Activated B cell treated with CpG ODN at 0.5 μM for 24 hours (primary cell): ENCODE results near the gene PNMA1. TPM values are rescaled to one million over a fixed set of nuclear protein-coding genes. Genes with fewer than 3 reads are reported as not detected.

Experiments used
- ATAC-seq: fragments of 200-7000 bp; cut with Tn5 transposase; one replicate; pipeline ENCODE4 v1.10.0; 2021; ENCODE audit warnings: low read depth, mild to moderate bottlenecking, moderate library complexity
- CTCF ChIA-PET: fragments of 350-600 bp; sonication (Branson Sonifier 250); formaldehyde crosslinking; loops from one replicate; lab custom pipeline; 2021; ENCODE audit warnings: antibody characterized with exemption; lab: Charles Lee
- POLR2A ChIA-PET: fragments of 350-600 bp; sonication (Branson Sonifier 250); formaldehyde crosslinking; loops from one replicate; lab custom pipeline; 2021; ENCODE audit warnings: antibody characterized with exemption; lab: Charles Lee
- DNase-seq: peaks from one replicate; pipeline ENCODE4 v3.0.0; 2022
- H3K27ac Mint-ChIP-seq: one replicate; pipeline ENCODE4 v1.8.0; 2020; ENCODE audit warnings: mixed read lengths
- H3K27me3 Mint-ChIP-seq: one replicate; pipeline ENCODE4 v1.8.0; 2021; ENCODE audit warnings: mixed read lengths
- H3K36me3 Mint-ChIP-seq: one replicate; pipeline ENCODE4 v1.8.0; 2021; ENCODE audit warnings: low read depth, mixed read lengths
- H3K4me1 Mint-ChIP-seq: one replicate; pipeline ENCODE4 v1.8.0; 2021; ENCODE audit warnings: mixed read lengths
- H3K4me3 Mint-ChIP-seq: one replicate; pipeline ENCODE4 v1.8.0; 2020; ENCODE audit warnings: mild to moderate bottlenecking, mixed read lengths
- H3K9me3 Mint-ChIP-seq: one replicate; pipeline ENCODE4 v1.8.0; 2020; ENCODE audit warnings: mixed read lengths
- CTCF ChIP-seq: fragments of 200-600 bp; IDR thresholded peaks from one replicate; pipeline ENCODE4 v1.8.0; 2022; ENCODE audit warnings: antibody characterized with exemption, mild to moderate bottlenecking
- intact Hi-C: fragments of 100-400 bp; cut with micrococcal nuclease; formaldehyde crosslinking; loops from one replicate; pipeline ENCODE4 v1.15.1; 2024
- total RNA-seq: library from RNA; stranded (reverse); gene quantifications from 2 replicates; pipeline ENCODE4 v1.2.3, GENCODE V29; 2022

Gene PNMA1
- total RNA-seq, 1 donor from 2014 or later: 22.2 TPM

- Mint-ChIP-seq H3K36me3 (peaks cover 1% of the 10 kb centered on the region), H3K4me3 (no peak overlapping the region), H3K27ac (no peak overlapping the region), H3K27me3 (no peaks in the 10 kb centered on the region), H3K4me1 (no peaks in the 10 kb centered on the region), H3K9me3 (no peaks in the 10 kb centered on the region)
- DNase-seq (no peak), ATAC-seq (no peak)
- intact Hi-C loops: no loop called here
- ChIA-PET CTCF (no interaction called here), POLR2A (no interaction called here)
- no peak for TF ChIP-seq CTCF
These were observed 33.4 kb downstream of the PNMA1 start for GRCh38 chr14:73680821-73681220.

GRCh38 chr14:73678698-73679097 lies 35.5 kb downstream of the PNMA1 start:
- ATAC-seq: no peak

GRCh38 chr14:73674986-73675385 lies 39.2 kb downstream of the PNMA1 start:
- Mint-ChIP-seq H3K36me3 (peaks cover 2% of the 10 kb centered on the region), H3K4me3 (no peak overlapping the region), H3K27me3 (no peaks in the 10 kb centered on the region), H3K4me1 (no peaks in the 10 kb centered on the region), H3K9me3 (no peaks in the 10 kb centered on the region), H3K27ac (no peak overlapping the region)
- intact Hi-C loops: no loop called here
- POLR2A ChIA-PET: no interaction called here
- CTCF ChIA-PET: no interaction called here
- no peak for ATAC-seq
- no peak for TF ChIP-seq CTCF
- no peak for DNase-seq

More at GRCh38 chr14:73678698-73679097, 35.5 kb downstream of the PNMA1 start:
- Mint-ChIP-seq H3K4me1 (no peaks in the 10 kb centered on the region), H3K9me3 (no peaks in the 10 kb centered on the region), H3K27me3 (no peaks in the 10 kb centered on the region), H3K36me3 (no peaks in the 10 kb centered on the region), H3K4me3 (no peak overlapping the region), H3K27ac (no peak overlapping the region)
- no peak for DNase-seq
- intact Hi-C loops: no loop called here
- ChIA-PET POLR2A (no interaction called here), CTCF (no interaction called here)
- no peak for TF ChIP-seq CTCF

GRCh38 chr14:73667854-73668253 lies 46.3 kb downstream of the PNMA1 start:
- H3K36me3 Mint-ChIP-seq: peaks cover 3% of the 10 kb centered on the region
- no peak for DNase-seq
- ATAC-seq: no peak
- POLR2A ChIA-PET: no interaction called here
- TF ChIP-seq CTCF: no peak
- H3K27ac Mint-ChIP-seq: no peak overlapping the region
- intact Hi-C loops: no loop called here
- H3K4me1 Mint-ChIP-seq: no peaks in the 10 kb centered on the region
- H3K27me3 Mint-ChIP-seq: no peaks in the 10 kb centered on the region
- H3K4me3 Mint-ChIP-seq: no peak overlapping the region
- CTCF ChIA-PET: no interaction called here
- H3K9me3 Mint-ChIP-seq: no peaks in the 10 kb centered on the region

GRCh38 chr14:73666583-73666982 lies 47.6 kb downstream of the PNMA1 start:
- DNase-seq: no peak
- H3K27me3 Mint-ChIP-seq: no peaks in the 10 kb centered on the region
- intact Hi-C loops: no loop called here
- no peaks in the 10 kb centered on the region for H3K9me3 Mint-ChIP-seq
- no peak for ATAC-seq
- no peak overlapping the region for H3K27ac Mint-ChIP-seq
- peaks cover 8% of the 10 kb centered on the region for H3K36me3 Mint-ChIP-seq
- no peak overlapping the region for H3K4me3 Mint-ChIP-seq
- ChIA-PET POLR2A (no interaction called here), CTCF (no interaction called here)
- no peaks in the 10 kb centered on the region for H3K4me1 Mint-ChIP-seq
- no peak for TF ChIP-seq CTCF
